ENCODE data around the gene MRTFA.

DNA sequence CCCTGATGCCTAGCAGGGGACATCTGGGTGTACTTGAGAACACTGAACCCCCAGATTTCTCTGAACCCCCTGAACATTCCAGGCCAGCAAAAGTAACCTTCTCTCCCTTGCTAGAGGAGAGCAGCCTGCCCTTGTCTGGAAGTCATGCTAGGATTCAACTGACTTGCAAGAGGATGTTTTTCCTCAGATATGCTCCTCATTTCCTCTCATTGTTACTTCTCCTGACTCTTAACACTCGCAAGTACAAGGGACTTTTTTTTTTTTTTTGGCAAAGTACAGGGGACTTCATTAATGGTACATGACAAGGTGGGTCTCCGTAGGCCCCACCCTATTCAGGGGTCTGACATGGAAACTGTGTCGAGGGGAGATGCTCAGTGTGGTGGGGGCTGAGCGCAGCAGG, 36.5 kb upstream of the MRTFA start:
- TF ChIP-seq POLR2A (IDR thresholded peaks at IDR 0.05) = no peak
- no peak for TF ChIP-seq CTCF (IDR thresholded peaks at IDR 0.05)
